ENCODE data around the gene ABCB6.

- TF ChIP-seq CTCF (IDR thresholded peaks at IDR 0.05), result no peak
- TF ChIP-seq EP300 (IDR thresholded peaks at IDR 0.05), result no peak
- no peak for TF ChIP-seq POLR2A (IDR thresholded peaks at IDR 0.05; ENCODE audit: low read depth)
Measured at GRCh38 chr2:219172231-219173154, 46.3 kb downstream of the ABCB6 start.

All from esophagus muscularis mucosa (tissue), 4 donors.